RCC 7860 (cell line): Measurements from ENCODE around the gene MDN1.
"Not testable (repeated sequence)": the region's sequence is repeated elsewhere in the genome, so short reads cannot be mapped to it uniquely, and the experiment has no call there.

ENCODE experiments used
- DNase-seq: peaks from one replicate; pipeline ENCODE4 v3.0.0-alpha.2; 2015; ENCODE audit warnings: low spot score
- FAIRE-seq: peaks from 2 replicates; lab custom pipeline; 2012; peaks lifted over from hg19 to GRCh38; lab: Jason Lieb, UNC

The MDN1 gene

DNA sequence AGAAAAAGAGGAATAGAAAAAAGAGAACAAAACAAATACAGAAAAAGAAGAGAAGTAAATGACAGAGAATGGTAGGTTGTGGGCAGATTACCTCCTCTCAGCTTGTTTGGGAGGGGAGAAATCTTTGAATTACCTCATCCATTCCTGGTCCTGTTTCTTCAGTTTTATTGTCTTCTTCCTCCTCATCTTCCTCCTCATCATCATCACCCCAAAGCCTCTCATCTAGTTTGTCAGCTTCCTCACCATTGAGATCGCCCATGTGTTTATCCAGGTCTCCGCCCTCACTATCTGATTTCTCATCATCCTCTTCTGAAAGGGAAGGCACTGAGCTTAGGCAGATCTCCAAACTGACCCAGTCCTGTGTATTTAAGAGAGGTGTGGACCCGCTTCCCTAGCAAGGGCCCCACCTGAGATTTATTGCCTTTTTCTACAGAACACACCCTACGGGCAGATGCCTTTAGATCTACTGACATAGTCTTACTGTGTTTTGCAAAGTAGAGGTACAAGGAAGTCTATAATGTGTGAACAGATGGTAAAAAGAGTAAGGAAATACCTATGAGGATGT, 156.9 kb downstream of the MDN1 start:
- DNase-seq (no peak), FAIRE-seq (no peak)

DNA sequence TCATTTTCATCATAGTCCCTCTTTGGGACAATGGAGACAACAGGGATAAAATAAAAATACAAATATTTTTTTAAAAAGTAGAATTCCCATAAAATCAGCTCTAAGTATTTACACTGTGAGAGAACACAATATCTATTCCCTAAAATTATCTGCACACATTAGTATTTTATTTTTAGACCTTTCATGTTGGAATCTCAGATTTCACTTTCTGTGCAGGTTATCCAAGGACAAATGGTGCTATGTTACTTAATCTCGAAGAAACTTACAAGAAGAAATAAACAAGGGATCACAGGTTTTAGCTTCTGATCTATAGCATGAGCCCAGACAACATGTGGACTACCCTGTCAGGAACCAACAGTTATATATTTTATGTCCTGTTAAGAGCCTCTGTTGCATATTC, 158.0 kb downstream of the MDN1 start:
- DNase-seq (no peak), FAIRE-seq (no peak)

DNA sequence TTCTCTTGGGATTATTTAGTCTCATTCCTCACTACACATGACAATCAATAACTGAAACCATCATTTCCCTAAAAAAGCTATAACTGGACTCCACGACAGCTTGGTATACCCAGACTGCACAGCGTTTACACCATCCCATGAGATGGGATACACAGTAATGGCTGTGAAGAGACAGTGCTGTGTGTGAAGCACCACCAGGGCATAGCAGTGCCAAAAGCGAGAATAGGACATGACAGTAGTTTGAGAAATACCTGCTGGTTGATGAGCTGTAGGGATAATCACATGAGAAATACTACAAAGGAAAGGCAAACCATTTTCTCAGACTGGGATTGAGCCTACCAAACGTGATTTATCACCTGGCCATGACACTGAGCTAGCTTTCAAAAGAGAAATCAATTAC, 158.6 kb downstream of the MDN1 start:
- FAIRE-seq (no peak), DNase-seq (no peak)

DNA sequence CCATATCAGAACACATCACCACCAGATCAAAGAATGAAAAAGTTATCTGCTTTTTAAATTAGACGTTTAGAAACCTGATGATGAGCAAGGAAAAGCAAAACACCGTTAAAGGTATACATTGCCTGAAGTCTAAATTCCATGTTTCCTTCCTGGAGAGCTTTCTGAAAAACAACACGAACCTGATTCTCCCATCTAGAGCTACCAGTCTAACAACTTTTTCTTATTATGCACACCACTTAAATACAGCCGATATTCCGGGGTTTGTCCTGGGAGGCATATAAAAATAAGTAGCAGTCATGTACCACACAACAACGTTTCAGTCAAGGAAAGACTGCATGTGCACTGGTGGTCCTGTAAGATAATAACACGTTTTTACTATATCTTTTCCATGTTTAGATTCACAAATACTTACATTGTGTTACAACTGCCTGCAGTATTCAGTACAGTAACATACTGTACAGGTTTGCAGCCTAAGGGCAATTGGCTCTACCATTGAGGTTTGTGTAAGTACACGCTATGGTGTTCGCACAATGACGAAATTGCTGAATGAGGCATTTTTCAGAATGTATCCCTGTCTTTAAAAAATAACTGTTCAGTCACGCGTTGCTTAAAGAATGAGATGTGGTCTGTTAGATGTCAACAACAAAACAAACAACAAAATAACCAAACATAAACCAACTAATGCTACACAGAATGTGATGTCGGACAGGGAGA, 162.0 kb downstream of the MDN1 start:
- FAIRE-seq, result no peak

DNA sequence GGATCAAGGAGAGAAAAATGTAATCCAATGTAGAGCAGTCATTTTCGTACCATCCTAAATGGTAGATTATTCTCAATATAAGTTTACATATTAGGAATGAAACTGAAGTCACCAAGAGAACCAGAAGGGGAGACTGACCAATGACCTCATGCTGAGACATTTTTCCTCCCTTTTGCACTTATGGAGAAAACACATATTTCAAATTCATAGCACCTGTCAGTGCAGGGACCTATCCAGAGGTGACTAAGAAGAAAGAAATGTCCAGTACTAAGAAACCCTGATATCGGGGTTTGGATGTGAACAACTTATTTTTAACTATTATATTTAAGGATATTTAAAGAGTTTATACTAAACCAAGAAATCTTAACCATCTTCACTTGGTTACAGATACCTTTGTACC, 164.5 kb downstream of the MDN1 start:
- no peak for FAIRE-seq
- peak; percentile 5 for DNase-seq

More for the DNA sequence above, 162.0 kb downstream of the MDN1 start:
- DNase-seq, result no peak

DNA sequence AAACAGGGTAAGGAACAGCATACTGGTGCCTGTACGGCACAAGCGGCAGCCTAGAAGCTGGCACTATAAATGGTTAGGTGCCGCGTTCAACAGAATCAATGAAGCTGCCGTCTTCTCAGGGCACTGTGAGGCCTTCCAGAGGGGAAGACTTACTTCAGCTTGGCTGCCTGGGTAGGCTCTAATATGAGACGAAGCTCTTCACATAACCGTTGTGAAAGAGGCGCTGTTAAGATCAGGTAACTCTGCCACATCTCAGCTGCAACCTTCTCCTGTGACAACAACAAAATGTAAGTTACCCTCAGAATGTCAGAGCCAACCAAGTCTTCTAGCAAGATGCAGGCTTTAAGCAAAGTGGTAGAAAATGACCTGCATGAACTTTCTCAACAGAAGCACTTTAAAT, 169.0 kb downstream of the MDN1 start:
- FAIRE-seq, result no peak
- DNase-seq, result no peak

DNA sequence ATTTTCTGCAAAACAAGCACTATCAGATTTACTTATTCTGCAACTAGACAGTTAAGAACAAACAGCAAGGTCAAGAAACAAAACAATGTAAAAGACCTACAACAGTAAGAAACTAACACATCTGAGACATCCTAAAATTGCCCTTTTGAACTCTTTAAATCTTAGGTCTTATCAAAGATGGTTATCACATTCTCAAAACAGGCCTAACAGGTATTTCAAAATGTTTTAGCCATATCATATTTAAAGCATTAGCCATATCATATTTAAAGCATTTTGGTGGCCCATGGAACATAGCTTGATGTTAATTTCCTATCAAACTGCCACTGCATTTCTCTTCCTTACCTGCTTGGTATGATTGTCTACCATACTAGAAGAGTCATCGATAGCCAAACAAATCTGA, 169.9 kb downstream of the MDN1 start:
- FAIRE-seq (no peak), DNase-seq (no peak)

DNA sequence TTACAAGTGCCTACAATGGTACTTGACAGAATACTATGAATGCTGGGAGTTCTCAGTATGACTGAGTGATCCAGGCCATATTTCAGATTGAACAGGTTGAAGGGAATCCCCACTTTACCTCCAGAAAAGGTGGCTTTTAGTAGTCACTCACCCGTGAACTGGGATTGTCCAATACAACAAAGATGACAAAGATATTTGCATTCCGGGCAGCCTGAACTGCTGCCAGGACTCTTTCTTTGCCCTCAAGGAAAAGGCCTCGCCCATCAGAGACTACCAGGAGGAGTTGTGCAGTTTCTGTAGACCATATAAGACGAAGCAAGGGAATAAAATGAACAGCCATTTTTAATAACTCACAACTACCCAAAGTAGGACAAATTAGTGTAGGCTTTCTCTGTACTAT, 174.7 kb downstream of the MDN1 start:
- DNase-seq (no peak), FAIRE-seq (no peak)

DNA sequence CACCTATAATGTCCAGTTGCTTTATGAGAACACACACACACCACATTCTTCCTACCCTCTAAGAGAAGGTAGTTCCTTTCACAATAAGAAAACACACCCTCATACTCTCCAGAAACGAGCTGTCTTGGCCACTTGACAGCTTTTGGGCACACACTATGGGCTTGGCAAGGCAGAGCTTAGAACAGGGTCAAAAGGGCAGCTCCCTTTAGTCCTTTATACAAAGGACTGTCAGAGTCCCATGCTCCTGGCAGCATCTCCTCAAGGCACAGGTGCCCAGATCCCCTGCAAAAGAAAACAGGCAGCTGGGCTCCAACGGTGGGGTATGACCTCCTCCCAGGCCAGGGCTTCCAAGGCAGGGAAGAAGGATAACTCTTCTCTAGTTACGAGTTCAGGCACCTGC, 176.2 kb downstream of the MDN1 start:
- DNase-seq (no peak), FAIRE-seq (no peak)

DNA sequence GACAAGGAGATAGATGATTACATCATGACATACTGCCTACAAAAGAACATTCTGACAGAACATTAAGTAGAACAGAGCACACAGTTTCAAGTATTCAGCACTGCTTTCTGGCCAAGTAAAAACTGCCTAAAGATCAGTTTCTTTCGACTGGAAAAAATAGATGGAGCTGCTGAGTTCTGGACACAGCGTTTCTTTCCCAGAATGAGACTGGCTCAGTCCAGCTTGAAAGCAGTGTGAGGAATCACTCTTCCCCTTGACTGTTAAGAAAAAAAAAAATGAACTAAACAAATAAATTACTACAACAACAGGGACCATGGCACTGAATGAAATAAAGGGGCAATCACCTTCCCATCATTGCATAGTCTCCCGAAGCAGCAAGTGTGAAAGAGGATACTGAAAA, 176.6 kb downstream of the MDN1 start:
- no peak for FAIRE-seq

DNA sequence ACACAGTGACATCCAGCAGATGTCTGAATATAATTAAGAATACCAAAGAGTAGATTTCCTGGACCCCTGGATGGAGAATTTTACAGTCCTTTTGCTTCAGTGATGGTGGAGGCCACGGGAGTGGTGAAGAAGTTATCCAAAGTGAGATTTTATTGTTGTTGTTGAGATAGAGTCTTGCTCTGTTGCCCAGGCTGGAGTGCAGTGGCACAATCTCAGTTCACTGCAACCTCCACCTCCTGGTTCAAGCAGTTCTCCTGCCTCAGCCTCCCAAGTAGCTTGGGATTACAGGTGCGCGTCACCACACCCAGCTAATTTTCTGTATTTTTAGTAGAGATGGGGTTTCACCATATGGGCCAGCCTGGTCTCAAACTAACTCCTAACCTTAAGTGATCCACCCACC, 178.0 kb downstream of the MDN1 start:
- FAIRE-seq, DNase-seq: not testable (repeated sequence)

More for the DNA sequence above, 176.6 kb downstream of the MDN1 start:
- DNase-seq, result no peak

DNA sequence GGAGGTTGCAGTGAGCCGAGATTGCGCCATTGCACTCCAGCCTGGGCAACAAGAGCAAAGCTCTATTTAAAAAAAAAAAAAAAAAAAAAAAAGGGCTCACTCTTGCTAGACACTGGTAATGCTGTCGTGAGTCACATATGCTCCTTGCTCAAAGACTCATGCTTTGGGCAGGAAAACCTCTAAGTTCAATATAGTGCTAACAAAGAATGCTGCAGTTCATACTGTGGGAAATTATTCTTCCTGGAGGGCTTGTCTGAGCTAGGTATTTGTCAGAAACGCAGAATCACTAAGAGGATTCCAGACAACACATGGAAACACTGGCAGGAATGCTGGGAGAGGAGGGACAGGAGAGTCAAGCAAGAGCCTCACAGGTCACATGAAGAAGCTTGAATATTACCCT, 178.8 kb downstream of the MDN1 start:
- DNase-seq, result peak; percentile 24
- FAIRE-seq, result no peak

DNA sequence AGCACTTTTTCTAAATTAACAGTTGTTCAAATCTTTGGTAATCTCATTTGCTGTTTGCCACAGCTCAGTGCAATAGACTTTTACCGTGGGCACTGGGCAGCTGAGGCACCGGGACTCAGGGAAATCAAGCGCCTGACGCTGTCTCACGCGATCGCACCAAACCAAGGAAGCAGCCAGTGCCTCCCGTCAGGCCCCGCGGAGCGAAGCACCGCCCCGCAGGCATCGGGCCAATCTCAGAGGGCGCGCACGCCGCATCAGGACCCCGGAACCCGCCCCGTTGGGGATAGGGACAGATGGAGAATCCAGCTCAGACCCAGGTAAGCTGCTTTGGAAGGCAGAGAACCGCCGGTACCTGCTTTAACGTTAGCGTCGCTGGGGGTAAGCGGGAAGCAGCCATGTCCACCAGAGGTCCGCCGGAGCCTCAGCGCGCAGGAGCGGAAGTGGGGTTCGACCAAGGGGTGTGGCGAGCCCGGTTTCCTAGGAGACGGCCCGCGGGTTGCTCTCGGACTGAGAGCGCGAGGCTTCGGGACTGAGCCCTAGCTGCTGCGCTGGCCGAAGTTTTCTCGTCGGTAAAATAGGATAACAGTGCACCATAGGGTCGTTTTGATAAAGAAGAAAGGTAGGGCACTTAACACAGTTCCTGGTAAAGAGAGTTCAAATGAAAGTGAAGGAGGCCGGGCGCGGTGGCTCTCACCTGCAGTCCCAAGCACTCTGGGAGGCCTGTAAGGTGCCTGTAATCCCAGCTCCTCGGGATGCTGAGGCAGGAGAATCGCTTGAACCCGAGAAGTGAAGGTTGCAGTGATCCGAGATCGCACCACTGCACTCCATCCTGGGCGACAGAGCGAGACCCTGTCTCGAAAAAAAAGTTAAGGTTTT, 181.0 kb downstream of the MDN1 start, which contains the start of gene LYRM2:
LYRM2 (minus strand) TSS at position 428 of the 876 bp plus-strand sequence; CDS start at position 397, 31 bp downstream.
- no peak for FAIRE-seq
- peak; percentile 78 for DNase-seq

DNA sequence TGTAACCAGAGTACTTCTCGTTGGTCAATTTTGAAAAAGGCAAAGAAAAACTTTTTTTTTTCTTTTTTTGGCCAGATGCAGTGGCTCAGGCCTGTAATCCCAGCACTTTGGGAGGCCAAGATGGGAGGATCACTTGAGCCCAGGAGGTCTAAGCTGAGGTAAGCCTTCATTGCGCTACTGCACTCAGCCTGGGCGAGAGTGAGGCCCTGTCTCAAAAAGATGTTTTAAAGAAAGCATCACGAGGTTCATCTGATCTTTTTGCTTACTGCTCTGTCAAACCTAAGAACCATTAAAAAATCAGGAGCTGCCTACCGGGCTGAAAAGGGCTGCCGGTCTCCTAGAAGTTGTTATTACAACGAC, 181.7 kb downstream of the MDN1 start:
- FAIRE-seq (no peak), DNase-seq (no peak)

DNA sequence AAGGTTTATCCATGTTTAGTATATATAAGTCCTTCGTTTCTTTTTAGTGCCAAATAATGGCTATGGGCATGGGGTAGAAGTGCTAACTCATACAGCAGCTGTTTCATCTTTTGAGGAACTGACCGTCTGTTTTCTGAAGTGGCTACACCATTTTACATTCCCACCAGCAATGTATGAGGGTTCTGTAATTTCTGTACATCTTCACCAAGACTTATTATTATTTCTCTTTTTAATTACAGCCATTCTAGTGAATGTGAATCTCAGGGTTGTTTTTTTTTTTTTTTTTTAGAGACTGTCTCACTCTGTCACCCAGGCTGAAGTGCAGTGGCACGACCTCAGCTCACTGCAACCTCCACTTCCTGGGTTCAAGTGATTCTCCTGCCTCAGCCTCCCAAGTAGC, 183.2 kb downstream of the MDN1 start:
- DNase-seq, FAIRE-seq: not testable (repeated sequence)

DNA sequence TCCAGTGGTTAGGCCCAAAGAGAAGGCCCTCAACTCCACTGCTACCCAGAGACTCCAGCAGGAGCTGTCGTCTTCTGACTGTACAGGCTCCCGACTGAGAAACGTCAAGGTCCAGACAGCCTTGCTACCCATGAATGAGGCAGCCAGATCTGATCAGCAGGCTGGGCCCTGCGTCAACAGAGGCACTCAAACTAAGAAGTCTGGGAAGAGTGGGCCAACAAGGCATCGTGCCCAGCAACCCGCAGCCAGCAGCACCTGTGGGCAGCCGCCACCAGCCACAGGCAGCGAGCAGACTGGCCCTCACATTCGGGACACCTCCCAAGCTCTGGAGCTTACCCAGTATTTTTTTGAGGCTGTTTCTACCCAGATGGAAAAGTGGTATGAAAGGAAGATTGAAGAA, 189.1 kb downstream of the MDN1 start:
- DNase-seq (no peak), FAIRE-seq (no peak)

DNA sequence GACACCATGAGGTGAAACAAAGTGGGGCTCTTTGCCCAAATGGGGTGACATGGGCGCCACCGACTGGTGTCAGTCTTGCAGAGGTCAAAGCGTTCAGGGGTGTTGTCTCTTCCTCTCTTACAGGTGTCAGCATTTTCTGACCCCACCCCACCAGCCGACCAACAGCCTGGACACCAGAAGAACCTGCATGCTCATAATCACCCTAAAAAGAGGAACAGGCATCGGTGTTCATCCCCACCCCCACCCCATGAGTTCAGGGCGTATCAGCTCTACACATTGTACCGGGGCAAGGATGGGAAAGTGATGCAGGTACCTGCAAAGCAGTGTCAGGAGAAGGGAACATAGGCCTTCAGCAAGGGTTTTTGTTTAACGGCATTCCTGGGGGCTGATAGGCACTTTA, 195.8 kb downstream of the MDN1 start:
- FAIRE-seq (no peak), DNase-seq (no peak)

DNA sequence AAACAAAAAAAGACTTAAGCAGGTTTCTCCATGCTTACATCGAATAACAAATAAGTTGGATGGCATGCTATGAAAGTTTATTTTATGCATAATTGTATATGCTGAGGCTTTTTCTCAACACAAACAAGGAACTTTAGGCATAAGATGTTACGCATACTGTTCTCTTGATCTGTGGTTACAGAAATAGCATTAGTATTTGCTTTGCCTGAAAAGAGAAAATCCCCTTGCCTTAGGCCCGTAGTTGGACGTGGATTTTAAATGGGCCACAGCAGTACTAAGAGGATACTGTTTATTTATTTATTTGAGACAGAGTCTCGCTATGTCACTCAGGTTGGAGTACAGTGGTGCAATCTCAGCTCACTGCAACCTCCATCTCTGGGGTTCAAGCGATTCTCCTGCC, 200.0 kb downstream of the MDN1 start:
- no peak for FAIRE-seq
- DNase-seq, result no peak

DNA sequence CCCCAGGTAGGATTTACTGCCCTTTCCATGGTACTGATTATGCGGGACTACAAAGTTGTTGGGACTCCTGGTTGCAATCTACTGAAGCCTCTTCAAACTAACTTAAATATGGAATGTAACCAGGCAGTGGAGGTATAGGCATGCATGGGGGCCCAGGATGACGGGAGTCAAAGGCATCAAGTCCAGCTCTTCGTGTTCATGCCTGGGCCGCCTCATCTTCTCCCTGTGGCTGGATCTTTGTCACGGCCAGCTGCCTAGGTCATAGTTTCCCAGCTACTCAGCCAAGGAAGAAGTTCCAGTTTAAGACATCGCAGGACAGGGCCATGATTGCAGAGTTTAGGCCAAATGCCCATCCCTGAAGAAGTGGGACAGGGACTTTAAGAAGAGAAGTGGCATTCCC, 201.6 kb downstream of the MDN1 start:
- DNase-seq (no peak), FAIRE-seq (no peak)

DNA sequence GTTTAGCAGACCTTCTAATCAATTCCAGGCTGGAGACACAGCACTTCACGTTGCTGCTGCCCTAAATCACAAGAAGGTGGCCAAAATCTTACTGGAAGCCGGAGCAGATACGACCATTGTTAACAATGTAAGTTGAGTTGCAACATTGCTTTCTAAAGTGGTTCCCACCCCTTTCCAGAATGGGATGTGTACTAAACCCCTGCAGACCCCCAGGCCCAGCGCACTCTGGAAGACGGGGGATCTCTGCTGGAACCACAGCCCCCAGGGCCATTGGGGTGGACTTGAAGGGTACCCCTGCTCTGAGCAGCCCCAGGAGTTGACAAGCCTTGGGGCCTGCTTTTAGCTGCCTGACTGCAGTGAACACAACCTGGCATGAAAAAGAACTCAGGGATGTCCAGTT, 203.1 kb downstream of the MDN1 start:
- FAIRE-seq, result no peak

DNA sequence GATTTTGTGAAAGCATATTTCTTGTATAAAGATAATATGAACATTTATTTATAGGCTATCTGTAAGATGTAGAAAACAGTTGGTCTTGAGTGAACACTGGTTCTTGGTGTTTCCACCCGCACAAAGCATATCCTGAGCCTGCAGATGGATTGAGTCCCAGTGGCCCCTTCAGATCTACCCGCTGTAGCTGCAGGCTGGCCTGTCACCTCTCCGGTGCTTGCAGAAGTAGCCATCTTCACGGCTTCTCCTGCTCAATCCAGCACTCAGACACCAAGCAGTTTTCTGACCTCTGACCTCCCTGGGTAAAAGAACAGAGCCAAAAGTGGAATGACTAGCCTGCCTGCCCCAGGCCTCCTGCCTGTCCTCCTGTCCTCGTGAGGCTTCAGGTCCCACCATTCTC, 203.7 kb downstream of the MDN1 start:
- no peak for DNase-seq
- no peak for FAIRE-seq

More for the DNA sequence above, 203.1 kb downstream of the MDN1 start:
- DNase-seq, result no peak

DNA sequence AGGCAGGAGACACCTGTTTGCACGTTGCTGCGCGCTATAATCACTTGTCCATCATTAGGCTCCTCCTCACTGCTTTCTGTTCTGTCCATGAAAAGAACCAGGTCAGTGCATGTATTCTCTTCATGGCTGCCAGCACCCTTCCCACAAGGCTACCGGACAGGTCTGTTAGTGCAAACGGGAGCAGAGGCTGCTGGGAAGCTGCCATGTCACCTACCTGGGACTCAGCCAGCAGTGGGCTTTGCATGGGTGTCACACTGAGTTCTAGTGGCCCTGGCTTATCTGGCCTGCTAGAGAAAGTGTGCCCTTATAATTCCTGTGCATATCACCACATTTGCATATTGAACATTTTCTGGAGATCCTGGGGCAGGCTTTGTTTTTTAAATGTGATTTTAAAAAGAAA, 205.8 kb downstream of the MDN1 start:
- DNase-seq (no peak), FAIRE-seq (no peak)
